ENCODE data around the gene ATP2B2. TPM values are rescaled to one million over a fixed set of nuclear protein-coding genes. Genes with fewer than 3 reads are reported as not detected.

ATP2B2 gene
- total RNA-seq, 1 experiment from 2014 or later: not detected

- intact Hi-C loops (cut with micrococcal nuclease): no loop called here
- no peaks in the 10 kb centered on the region for H4K20me1 ChIP-seq (ENCODE audit: insufficient read depth)
- peaks cover 0 to 5% of the 10 kb centered on the region in 2 experiments; a peak in 1 of 4 replicates for H3K4me1 ChIP-seq (ENCODE audit: control insufficient read depth in 1 of 2, insufficient read depth in 2 of 2, low read length in 2 of 2)
- no peak overlapping the region for H3K4me3 ChIP-seq (replicated peaks in 1 of 2; ENCODE audit: low read depth in 1 of 2, low read length in 2 of 2)
- no peak overlapping the region for H2AFZ ChIP-seq (ENCODE audit: low read depth, low read length, poor library complexity, severe bottlenecking)
- ATAC-seq: no peak
- peaks cover 31% of the 10 kb centered on the region for H3K27me3 ChIP-seq (ENCODE audit: insufficient read depth, low read length)
- ChIA-PET CTCF (no interaction called here), RAD21 (ENCODE audit: low non-redundant PET in 1 of 2, low total read pairs in 2 of 2, uncharacterized antibody in 2 of 2, unreplicated experiment in 2 of 2) (no interaction called here), POLR2A (no interaction called here)
- H3K9me3 ChIP-seq (ENCODE audit: control insufficient read depth in 1 of 2, insufficient read depth in 1 of 2, low read depth in 1 of 2, low read length in 2 of 2): no peaks in the 10 kb centered on the region
- no peak overlapping the region for H3K4me2 ChIP-seq (ENCODE audit: low read length)
- BruUV-seq (replicated peaks): no TSS peak
- H3K36me3 ChIP-seq (ENCODE audit: control insufficient read depth in 1 of 2, insufficient read depth in 2 of 2, low read length in 2 of 2): no peaks in the 10 kb centered on the region
- no peak overlapping the region for H3K27ac ChIP-seq (ENCODE audit: low read depth, low read length)
- no peak for TF ChIP-seq ZNF274 (IDR thresholded peaks at IDR 0.05; ENCODE audit: low read depth, low read length)
- TF ChIP-seq FOSL1 (IDR thresholded peaks at IDR 0.05; ENCODE audit: low read depth): no peak
- TF ChIP-seq EZH2phosphoT487 (IDR thresholded peaks at IDR 0.05; ENCODE audit: borderline replicate concordance): no peak
- no peak for TF ChIP-seq POLR2A (IDR thresholded peaks at IDR 0.05; ENCODE audit: borderline replicate concordance, extremely low read depth, insufficient read depth, insufficient read length)
- no peak for TF ChIP-seq ZBTB33 (IDR thresholded peaks at IDR 0.05; ENCODE audit: extremely low read depth, insufficient replicate concordance, low read length)
- no peak for TF ChIP-seq EGR1 (IDR thresholded peaks at IDR 0.05; ENCODE audit: low read depth)
- no peaks in the 10 kb centered on the region for H3K79me2 ChIP-seq (ENCODE audit: insufficient read depth, low read length)
- no peak overlapping the region for H3K9ac ChIP-seq (ENCODE audit: low read length)
- no peaks in the 10 kb centered on the region for H3K9me2 ChIP-seq (ENCODE audit: insufficient read depth)
- DNase-seq (ENCODE audit: low read depth, low spot score): no peak
Measured at GRCh38 chr3:10447527-10448260, 57.7 kb downstream of the ATP2B2 start.

- H3K27ac ChIP-seq (ENCODE audit: low read depth, low read length): no peak overlapping the region
- H3K9me2 ChIP-seq (ENCODE audit: insufficient read depth): no peaks in the 10 kb centered on the region
- ChIA-PET CTCF (no interaction called here), RAD21 (ENCODE audit: low non-redundant PET in 1 of 2, low total read pairs in 2 of 2, uncharacterized antibody in 2 of 2, unreplicated experiment in 2 of 2) (no interaction called here), POLR2A (no interaction called here)
- no peak overlapping the region for H3K4me3 ChIP-seq (replicated peaks in 1 of 2; ENCODE audit: low read depth in 1 of 2, low read length in 2 of 2)
- H2AFZ ChIP-seq (ENCODE audit: low read depth, low read length, poor library complexity, severe bottlenecking): no peak overlapping the region
- H3K79me2 ChIP-seq (ENCODE audit: insufficient read depth, low read length): no peaks in the 10 kb centered on the region
- H3K4me2 ChIP-seq (ENCODE audit: low read length): no peak overlapping the region
- peaks cover 0 to 5% of the 10 kb centered on the region in 2 experiments; a peak in 1 of 4 replicates for H3K4me1 ChIP-seq (ENCODE audit: control insufficient read depth in 1 of 2, insufficient read depth in 2 of 2, low read length in 2 of 2)
- ATAC-seq (no peak), DNase-seq (ENCODE audit: low read depth, low spot score) (no peak)
- intact Hi-C loops (cut with micrococcal nuclease): no loop called here
- no peaks in the 10 kb centered on the region for H3K9me3 ChIP-seq (ENCODE audit: control insufficient read depth in 1 of 2, insufficient read depth in 1 of 2, low read depth in 1 of 2, low read length in 2 of 2)
- H4K20me1 ChIP-seq (ENCODE audit: insufficient read depth): no peaks in the 10 kb centered on the region
- H3K9ac ChIP-seq (ENCODE audit: low read length): no peak overlapping the region
- no peaks in the 10 kb centered on the region for H3K36me3 ChIP-seq (ENCODE audit: control insufficient read depth in 1 of 2, insufficient read depth in 2 of 2, low read length in 2 of 2)
- no TSS peak for BruUV-seq (replicated peaks)
- peaks cover 25% of the 10 kb centered on the region for H3K27me3 ChIP-seq (ENCODE audit: insufficient read depth, low read length)
- TF ChIP-seq CEBPB (IDR thresholded peaks at IDR 0.05; ENCODE audit: low read depth) (no peak), RAD21 (IDR thresholded peaks at IDR 0.05; ENCODE audit: low read depth) (no peak), REST (IDR thresholded peaks at IDR 0.05; ENCODE audit: low read depth) (no peak), ZBTB33 (IDR thresholded peaks at IDR 0.05; ENCODE audit: extremely low read depth, insufficient replicate concordance, low read length) (no peak), SP1 (IDR thresholded peaks at IDR 0.05; ENCODE audit: low read depth) (no peak), ELF1 (IDR thresholded peaks at IDR 0.05; ENCODE audit: borderline replicate concordance, low read depth) (no peak), EZH2phosphoT487 (IDR thresholded peaks at IDR 0.05; ENCODE audit: borderline replicate concordance) (no peak), MAX (IDR thresholded peaks at IDR 0.05) (no peak)
Measured at GRCh38 chr3:10447110-10447509, 58.3 kb downstream of the ATP2B2 start.

Measured in HCT116 (cell line).